Forelimb muscle (tissue), 1 donor: Measurements from ENCODE around the gene METTL15. TPM values are rescaled to one million over a fixed set of nuclear protein-coding genes. Genes with fewer than 3 reads are reported as not detected.
A peak's percentile ranks its signal among the peaks of the same experiment; 100 is the strongest.
"Not testable (repeated sequence)": the region's sequence is repeated elsewhere in the genome, so short reads cannot be mapped to it uniquely, and the experiment has no call there.

Experiments used
- DNase-seq: peaks from one replicate; pipeline ENCODE4 v3.0.0-alpha.2; 2013; ENCODE audit warnings: low read depth
- polyA plus RNA-seq: library from polyadenylated mRNA; unstranded; fragments of 120-200 nt; gene quantifications from one replicate; pipeline ENCODE4 v1.2.1, GENCODE V29; 2013; ENCODE audit not compliant: insufficient read length

The METTL15 gene
- polyA plus RNA-seq, 1 donor, result 12.1 TPM

DNA sequence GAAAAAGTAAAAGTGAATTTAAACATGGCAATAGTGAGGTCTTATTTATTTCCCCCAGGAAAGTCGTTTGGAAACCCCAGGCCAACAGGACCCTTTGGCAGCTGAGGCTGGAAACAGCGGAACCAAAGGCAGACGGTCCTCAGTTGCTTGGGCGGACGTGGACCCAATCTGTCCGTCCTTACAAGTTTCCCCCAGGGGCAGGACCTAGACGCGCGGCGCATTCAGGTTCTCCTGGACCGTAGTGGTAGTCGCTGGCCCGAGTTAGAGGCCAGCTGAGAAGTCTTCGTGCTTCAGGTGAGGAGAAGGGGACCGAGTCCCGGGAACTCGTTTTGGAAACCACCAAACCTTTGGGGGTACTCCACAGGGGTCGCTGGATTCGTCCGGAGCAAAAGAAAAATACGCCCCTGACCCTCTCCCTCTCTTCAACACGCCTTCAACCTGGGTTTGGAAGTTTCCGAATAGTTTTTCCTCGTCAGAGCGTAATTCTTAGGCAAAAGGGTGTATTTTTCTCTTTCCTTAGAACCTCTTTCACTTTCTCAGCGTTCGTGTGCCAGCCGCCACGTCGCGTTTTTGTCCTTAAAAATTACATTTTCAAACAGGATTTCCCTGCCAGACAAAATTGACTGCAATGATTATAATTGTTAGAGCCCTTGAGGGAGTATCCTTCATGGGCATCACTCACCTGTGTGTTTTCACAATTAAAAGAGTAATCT, 2.1 kb downstream of the METTL15 start:
- DNase-seq, result peak; percentile 46

DNA sequence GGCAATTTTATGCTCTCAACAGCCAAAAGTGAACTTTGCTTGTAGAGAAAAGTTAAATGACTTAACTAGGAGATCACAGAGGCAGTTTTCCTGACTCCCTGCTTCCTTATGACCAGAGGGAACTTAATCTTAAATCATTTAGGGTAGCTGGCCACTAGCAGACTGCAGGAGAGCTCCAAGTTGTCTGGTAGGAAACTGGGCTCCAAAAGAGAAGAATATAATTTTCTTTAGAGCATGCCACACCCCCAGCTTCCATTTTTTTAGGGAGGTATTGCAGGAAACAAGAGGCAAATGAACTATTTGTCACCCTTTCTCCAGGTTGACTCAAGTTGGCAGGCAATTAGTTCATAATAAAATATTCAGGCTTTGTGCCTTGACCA, 2.6 kb downstream of the METTL15 start:
- no peak for DNase-seq

DNA sequence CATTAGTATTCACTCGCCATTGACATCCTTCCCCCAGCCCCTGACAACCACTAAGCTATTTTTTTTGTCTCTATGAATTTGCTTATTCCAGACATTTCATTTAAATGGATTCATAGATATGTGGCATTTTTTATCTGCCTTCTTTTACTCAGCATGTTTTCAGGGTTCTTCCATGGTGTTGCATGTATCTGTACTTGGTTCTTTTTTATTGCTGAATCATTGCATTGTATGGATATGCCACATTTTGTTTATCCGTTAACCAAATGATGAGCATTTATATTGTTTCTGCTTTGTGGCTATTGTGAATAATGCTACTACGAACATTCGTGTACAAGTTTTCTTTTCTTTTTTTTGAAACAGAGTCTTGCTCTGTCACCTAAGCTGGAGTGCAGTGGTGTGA, 5.9 kb downstream of the METTL15 start:
- DNase-seq, result no peak

DNA sequence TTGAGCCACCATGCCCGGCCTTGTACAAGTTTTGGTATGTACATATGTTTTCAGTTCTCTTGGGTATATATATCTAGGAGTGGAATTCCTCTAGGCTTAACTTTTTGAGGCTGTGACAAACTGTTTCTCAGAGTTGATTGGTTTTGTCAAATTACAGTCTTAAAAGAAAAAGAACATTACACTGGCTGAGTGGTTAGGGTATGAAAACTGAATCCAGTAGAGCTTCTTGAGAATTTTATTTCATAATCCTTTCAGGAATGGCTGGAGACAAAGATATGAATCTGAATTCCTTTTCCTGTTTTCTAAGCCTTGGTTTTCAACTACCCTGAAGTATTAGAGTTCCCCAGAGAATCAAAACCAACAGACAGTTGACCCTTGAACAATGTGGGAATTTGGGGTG, 6.5 kb downstream of the METTL15 start:
- no peak for DNase-seq

DNA sequence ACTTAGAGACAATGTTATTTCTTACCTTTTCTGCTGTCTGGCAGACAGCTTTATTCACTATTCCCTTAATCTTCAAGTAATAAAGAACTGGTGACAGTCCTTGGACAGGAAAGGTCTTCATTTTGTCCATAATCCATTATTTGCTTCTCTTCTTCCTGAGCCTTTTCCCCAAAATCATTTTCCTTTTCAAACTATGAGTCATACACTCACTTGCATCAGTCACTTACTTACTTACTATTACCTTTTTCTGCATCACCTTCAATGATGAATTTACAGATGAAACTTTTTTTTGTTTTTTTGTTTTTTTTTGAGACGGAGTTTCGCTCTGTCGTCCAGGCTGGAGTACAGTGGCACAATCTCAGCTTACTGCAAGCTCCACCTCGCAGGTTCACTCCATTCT, 9.5 kb downstream of the METTL15 start:
- no peak for DNase-seq

DNA sequence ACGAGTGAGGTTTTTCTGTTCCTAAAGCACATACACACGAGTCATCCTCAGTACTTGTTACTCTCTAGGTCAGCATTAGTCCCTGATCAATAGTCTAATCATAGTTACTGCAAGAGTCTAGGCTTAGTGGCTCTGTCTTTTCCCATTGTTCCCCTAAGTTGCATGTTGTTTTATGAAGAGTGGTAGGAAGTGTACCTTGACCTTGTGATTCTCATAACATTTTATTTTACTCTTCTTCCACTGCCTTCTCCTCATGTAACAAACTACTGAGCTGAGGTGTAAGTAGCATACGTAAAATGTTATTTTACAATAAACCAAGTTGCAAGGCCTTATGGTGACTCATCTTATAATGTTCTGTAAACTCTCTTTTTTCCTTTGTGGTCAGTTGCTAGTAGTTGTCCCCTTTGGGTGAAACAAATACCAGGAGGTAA, 15.0 kb downstream of the METTL15 start:
- no peak for DNase-seq

DNA sequence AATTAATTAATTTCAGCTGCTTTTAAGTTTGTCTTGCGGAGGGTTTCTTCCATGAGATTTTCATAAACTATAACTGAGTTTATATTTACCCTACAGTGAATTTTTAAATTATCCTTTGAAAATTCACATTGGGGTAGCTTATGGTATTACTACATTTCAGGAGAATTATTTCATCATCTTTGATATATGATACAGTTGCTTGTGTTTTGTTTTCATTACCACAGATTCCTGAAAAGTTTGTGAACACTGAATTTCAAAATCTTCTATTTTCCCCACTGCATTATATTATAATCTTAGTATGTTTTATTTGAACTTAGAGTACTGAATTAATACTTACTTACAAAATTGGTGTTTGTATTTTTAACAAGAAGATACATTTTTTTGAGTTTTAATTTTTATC, 24.4 kb downstream of the METTL15 start:
- no peak for DNase-seq

DNA sequence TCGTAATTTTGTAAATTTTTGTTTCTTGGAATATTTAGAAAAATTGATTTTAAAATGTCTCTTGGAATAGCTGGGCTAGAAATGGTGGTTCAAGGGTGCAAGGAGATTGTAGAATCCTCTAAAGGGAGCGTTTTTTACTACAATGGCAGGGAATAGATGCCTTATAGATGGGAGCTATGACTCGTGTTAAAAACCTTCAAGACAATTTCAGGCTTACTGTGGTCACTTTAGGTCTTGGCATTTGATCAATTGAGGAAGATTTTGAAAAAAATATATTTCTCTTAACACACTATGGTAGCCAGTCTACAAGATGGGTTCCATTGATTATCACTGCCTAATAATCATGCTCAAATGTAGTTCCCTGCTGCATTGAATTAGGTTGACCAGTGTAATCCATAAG, 25.0 kb downstream of the METTL15 start:
- no peak for DNase-seq

DNA sequence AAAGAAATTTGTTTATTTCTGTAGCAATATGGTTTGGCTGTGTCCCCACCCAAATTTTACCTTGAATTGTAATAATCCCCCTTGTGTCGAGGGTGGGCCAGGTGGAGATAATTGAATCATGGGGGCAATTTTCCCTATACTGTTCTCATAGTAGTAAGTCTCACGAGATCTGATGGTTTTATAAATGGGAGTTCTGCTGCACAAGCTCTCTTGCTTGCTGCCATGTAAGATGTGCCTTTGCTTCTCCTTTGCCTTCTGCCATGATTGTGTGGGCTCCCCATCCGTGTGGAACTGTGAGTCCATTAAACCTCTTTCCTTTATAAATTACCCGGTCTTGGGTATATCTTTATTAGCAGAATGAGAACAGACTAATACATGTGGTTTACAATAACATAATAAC, 28.0 kb downstream of the METTL15 start:
- DNase-seq, result not testable (repeated sequence)

DNA sequence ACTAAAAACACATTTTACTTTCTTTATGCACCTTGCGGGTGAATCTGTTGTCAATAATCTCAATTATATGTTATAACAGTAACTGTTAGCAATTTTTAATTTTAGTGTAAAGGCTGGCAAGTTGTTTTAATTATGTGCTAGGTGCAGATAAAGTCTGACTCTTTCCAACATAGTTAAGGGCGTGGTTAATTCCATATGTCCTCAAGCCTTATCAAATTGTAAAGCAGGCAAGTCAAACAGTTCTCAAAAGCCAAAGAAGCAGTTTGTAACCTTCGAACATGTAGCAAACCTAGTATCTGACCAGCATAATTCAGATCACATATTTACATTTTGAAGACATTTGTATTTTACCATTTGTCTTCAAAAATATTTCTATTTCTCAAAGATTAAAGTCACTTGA, 29.2 kb downstream of the METTL15 start:
- no peak for DNase-seq

DNA sequence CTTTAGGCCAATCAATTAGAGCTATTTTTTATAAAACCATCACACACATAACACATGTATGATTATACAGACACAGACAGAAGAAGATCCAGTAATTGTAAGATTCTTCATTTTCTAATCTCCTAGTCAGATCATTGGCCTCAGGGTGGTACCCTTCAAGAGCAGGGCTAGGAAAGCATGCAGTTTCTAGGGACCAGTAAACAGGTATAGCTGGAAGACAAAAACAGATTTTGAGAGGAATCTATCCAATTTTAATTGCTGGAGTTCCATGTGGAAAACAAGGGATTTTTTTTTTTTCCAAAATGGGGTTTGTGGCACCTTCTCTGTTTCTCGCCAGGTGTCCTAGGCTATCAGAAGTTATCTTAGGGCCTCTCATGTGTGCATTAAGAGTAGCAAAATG, 29.6 kb downstream of the METTL15 start:
- no peak for DNase-seq

DNA sequence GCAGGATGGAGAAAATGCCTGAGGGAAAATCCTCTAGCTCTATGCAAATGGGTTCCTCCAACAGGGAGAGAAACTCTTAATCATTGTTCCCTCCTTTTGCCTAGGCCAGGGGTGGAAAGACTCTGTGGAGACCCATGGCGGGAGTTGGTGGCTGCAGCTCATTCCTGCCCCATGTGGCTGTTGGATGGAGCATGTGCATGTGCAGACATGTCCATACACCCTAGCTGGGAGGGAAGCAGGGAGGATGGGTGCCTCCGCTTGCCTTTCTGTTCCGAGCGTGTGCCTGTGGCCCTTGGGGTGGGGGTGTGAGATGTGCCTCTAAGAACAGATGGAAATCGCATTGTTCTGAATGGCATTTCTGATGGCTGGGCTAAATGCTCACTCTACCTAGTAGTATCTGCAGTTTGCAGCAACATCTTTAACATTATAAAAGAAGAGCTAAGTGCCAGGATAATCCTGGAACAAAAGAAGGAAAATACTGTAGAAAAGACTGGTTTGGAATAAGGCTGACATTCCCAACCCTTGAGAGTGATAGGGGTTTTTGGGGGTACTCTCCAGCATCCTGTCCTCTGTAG, 31.7 kb downstream of the METTL15 start:
- DNase-seq, result no peak

DNA sequence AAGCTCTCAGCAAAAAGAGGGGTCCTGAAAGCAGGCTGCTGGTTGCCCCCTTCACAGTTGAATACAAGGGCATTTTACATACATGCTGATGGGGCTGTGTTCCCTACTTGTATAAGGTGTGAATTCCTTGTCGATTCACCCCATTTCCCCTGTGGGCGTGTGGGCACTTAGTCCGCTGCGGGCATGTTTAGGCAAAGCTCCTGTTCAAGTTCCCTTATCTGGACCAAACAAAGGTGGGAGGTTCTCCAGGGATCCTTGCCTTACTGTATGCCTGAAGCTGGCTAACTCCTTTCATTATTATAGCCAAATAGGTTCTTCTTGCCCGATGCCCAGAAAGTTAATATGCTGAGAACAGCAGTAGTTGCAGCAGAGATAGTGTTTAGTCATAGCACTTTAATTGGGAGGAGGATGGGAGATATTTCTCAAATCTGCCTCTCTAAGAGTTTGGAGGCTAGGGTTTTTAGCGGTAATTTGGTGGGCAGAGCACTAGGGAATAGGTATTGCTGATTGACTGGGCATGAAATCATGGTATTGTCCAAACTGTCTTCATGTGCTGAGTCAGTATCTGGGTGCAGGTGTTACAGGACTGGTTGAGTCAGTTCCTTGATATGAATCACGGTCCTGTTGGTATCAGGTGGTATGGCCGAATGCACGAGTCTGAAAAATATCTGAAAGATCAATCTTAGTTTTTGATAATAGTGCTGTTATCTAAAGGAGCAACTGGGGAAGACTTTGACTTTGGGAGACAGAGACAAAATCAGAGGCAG, 32.7 kb downstream of the METTL15 start:
- no peak for DNase-seq

DNA sequence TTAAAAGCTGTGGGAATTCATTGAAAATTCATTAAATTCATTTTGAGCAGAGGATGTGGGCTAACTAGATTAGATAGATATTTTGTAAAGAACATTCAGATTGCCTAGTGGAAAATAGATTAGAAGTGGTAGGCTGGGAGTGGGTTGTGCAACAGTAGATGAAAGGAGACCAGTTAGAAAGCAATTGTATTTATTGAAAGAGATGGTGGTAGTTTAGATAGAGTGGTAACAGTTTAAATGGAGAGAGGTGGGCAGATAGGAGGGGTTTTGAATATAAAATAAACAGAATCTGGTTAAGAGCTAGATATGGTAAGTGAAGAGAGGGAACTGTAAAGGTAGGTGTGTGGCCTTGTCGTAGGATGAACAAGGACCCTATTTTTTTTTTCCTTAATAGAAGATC, 34.5 kb downstream of the METTL15 start:
- DNase-seq, result no peak

DNA sequence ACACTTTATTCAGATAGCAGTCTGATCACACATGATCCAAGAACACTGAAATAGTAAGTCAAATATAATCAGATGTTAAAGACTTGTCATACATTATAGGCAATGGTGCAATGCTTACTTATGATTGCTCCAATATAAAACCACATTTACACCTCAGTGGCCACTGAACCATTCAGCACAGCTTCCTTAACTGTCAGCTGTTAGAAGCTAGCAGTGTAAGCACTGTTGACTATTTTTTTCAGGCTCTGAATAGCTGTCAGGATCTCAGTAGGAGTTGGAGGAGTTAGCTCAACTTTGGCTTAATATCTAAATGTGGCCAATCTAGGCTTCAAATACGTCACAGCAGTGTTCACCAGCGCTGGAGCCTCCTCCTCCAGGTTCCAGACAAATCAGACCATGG, 36.6 kb downstream of the METTL15 start:
- no peak for DNase-seq

DNA sequence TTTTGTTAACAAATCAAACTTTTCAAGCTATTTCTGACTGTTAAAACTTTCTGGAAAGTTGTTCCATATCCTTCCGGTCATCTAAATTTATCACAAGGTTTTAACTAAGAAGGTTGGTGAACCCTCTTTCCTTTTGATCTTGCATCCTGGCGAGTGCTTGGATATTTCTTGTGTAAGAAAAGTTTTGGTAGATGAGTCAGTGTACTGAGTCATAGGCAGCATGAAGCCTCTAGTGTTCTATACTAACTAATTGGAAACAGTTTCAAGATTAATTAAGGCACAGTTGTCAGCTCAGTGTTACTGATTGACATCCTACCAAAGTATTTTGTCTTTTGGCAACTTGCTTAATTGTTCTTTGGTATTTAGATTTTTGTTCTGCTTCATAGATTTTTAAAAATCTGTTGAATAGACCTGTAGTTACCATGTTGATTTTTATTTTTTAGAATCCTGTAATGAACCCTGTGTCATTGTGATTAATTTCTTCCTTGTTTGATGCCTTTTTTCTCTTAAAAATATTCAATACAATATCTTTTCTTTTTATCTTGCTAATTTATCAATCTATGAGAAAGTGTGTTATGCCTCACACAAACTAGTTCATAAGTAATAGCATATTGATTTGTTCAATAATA, 38.0 kb downstream of the METTL15 start:
- no peak for DNase-seq

DNA sequence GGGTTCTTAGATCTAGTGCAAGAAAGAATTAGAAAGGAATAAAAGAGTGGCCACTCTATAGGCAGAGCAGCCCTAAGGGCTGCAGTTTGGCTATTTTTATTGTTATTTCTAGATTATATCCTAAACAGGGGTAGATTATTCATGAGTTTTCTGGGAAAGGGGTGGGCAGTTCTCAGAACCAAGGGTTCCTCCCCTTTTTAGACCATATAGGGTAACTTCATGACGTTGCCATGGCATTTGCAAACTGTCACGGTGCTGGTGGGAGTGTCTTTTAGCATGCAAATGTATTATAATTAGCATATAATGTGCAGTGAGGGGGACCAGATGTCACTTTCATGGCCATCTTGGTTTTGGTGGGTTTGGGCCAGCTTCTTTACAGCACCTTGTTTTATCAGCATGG, 44.6 kb downstream of the METTL15 start:
- DNase-seq, result no peak

DNA sequence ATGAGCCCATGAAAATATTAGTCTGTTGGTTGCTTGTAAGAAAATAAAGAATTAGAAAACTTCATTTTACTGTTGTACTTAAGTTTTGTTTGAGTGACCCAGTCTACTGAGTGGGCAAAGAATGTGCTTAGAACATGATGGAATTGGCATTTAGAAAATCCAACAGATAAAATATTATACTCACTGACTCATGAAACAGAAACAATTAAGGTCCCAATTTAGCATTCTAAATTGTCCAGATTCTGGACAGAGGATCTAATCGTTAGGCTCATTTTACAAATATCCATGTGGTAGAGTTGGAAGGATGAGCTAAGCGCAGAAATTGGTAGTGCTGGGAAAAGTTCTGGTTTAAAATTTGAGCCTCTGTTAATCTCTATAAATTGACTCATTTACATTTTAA, 45.4 kb downstream of the METTL15 start:
- DNase-seq, result no peak

DNA sequence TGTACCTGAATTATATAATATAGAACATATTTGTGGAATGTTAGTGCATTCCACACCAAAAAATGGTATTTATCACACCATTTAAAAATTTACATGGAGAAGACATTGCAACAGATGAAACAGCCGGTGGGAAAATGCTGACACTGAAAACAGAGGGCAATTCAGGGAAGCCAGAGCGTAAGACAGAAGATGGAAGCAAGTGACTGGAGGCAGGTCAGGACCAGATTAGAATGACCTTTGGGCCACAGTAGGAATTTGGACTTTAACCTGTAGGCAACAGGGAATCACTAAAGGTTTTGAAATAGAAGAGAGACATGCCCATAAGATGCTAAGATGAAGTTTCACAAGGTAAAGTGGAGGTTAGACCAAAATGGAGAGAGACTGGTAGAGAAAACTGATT, 60.5 kb downstream of the METTL15 start:
- no peak for DNase-seq

DNA sequence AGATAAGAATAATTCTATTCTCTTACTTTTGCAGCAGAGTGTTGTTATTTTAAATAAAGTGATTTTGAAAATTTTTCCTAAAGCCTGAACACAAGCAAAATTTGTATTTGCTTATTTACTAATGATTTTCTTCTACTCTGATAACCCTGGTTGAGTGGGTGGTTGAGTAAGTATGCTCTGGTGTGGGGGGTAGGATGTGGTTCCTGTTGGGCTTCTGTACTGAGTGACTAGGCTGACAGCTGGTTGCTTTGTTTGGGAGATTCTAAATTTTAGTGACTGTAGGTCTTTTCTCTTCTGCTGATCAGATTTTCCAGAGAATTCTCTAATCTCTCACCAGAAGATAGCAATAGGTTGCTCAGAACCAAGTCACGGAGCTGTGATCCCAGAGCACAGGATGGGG, 61.6 kb downstream of the METTL15 start:
- no peak for DNase-seq

DNA sequence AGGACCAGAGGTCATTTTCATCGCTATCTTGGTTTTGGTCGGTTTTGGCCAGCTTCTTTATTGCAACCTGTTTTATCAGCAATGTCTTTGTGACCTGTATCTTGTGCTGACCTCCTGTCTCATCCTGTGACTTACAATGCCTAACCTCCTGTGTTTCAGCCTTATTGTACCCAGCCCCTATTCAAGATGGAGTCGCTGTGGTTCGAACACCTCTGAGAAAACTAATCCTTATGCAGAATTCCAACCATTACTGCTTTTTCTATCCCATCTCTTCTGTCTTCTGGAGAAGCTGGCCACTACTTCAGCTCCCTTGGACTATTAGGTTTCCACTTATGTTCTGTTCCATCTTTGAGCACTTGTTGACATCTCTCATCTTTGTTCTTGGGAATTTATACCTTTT, 62.6 kb downstream of the METTL15 start:
- DNase-seq, result no peak

DNA sequence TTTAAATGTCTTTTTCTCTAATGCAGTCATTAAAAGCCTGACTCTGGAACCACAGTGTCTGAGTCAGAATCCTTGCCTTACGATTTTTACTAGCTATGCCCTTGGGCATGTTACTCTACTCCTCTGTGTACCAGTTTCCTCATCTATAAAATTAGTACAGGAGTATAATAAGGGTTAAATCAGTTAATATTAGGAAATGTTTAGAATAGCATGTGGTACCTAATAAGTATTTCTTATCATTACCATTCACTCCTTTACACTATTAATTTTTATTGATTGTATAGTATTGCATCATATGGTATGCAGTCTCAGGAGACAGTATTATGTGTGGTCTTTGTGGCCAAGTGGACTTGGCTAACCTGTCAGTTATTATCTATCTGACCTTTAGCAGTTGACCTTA, 68.2 kb downstream of the METTL15 start:
- no peak for DNase-seq

DNA sequence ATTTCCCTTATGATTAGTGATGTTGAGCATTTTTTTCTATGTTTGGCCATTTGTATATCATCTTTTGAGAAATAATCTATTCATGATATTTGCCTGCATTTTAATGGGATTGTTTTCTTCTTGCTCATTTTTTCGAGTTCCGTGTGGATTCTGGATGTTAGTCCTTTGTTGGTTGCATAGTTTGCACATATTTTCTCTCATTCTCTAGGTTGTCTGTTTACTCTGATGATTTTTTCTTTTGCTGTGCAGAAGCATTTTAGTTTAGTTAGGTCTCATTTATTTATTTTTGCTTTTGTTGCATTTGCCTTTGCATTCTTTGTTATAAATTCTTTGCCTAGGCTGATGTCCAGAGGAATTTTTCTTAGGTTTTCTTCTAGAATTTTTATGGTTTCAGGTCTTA, 87.3 kb downstream of the METTL15 start:
- no peak for DNase-seq
